Upper lobe of right lung (tissue), 1 donor: ENCODE data around the gene SLC6A6. TPM values are rescaled to one million over a fixed set of nuclear protein-coding genes. Genes with fewer than 3 reads are reported as not detected.

Source experiments
- ATAC-seq: fragments of 200-7000 bp; cut with Tn5 transposase; one replicate; pipeline ENCODE4 v1.9.1; 2020; ENCODE audit warnings: mild to moderate bottlenecking, moderate library complexity
- DNase-seq: peaks from one replicate; pipeline ENCODE4 v3.0.0-alpha.2; 2020
- H3K27ac ChIP-seq: fragments of 200-600 bp; one replicate; pipeline ENCODE4 v1.8.0; 2022
- H3K27me3 ChIP-seq: fragments of 200-600 bp; one replicate; pipeline ENCODE4 v1.8.0; 2022; ENCODE audit warnings: mild to moderate bottlenecking
- H3K36me3 ChIP-seq: fragments of 200-600 bp; one replicate; pipeline ENCODE4 v1.8.0; 2022
- H3K4me1 ChIP-seq: fragments of 200-600 bp; one replicate; pipeline ENCODE4 v1.8.0; 2022
- H3K4me3 ChIP-seq: fragments of 200-600 bp; one replicate; pipeline ENCODE4 v1.8.0; 2022; ENCODE audit warnings: mild to moderate bottlenecking
- H3K9me3 ChIP-seq: fragments of 200-600 bp; one replicate; pipeline ENCODE4 v1.8.0; 2022
- CTCF ChIP-seq: fragments of 200-600 bp; IDR thresholded peaks from one replicate; pipeline ENCODE4 v1.8.0; 2022; ENCODE audit warnings: antibody characterized with exemption
- intact Hi-C: fragments of 100-400 bp; cut with DNase I; formaldehyde crosslinking; loops from one replicate; pipeline ENCODE4 v1.11.0; 2022
- total RNA-seq: library from RNA; stranded (reverse); fragmentation: NEBNext Ultra II Directional; extraction: Animal tissue kit (Norgen Biotek cat#: 25700); gene quantifications from one replicate; pipeline ENCODE4 v1.2.1, GENCODE V29; 2021
- donor health status: DM: no; HTN: yes; CAD: no; lungs with severe emphysema.

The SLC6A6 gene
- total RNA-seq, 1 donor from 2014 or later = 54.3 TPM

GRCh38 chr3:14481018-14481645 is 78.7 kb downstream of the SLC6A6 start:
- intact Hi-C loops = no loop called here
- ATAC-seq = no peak
- no peak overlapping the region for H3K4me3 ChIP-seq
- H3K9me3 ChIP-seq = no peaks in the 10 kb centered on the region
- no peak for DNase-seq
- no peaks in the 10 kb centered on the region for H3K27me3 ChIP-seq
- no peaks in the 10 kb centered on the region for H3K4me1 ChIP-seq
- H3K36me3 ChIP-seq = peaks cover 90% of the 10 kb centered on the region
- no peak for TF ChIP-seq CTCF
- no peak overlapping the region for H3K27ac ChIP-seq

- no peak overlapping the region for H3K27ac ChIP-seq
- H3K4me3 ChIP-seq = no peak overlapping the region
- peaks cover 90% of the 10 kb centered on the region for H3K36me3 ChIP-seq
- H3K4me1 ChIP-seq = no peaks in the 10 kb centered on the region
- ATAC-seq (no peak), DNase-seq (no peak)
- intact Hi-C loops = no loop called here
- H3K27me3 ChIP-seq = no peaks in the 10 kb centered on the region
- no peaks in the 10 kb centered on the region for H3K9me3 ChIP-seq
- TF ChIP-seq CTCF = no peak
Measured at GRCh38 chr3:14481646-14482036, 79.2 kb downstream of the SLC6A6 start.

- Histone ChIP-seq H3K4me1 (no peaks in the 10 kb centered on the region), H3K9me3 (no peaks in the 10 kb centered on the region), H3K27ac (no peak overlapping the region), H3K36me3 (peaks cover 88% of the 10 kb centered on the region), H3K27me3 (no peaks in the 10 kb centered on the region), H3K4me3 (no peak overlapping the region)
- intact Hi-C loops = no loop called here
- no peak for DNase-seq
- TF ChIP-seq CTCF = no peak
- ATAC-seq = no peak
Measured at GRCh38 chr3:14482271-14482721, 79.9 kb downstream of the SLC6A6 start.

- peaks cover 80% of the 10 kb centered on the region for H3K36me3 ChIP-seq
- no peak for ATAC-seq
- H3K9me3 ChIP-seq = no peaks in the 10 kb centered on the region
- H3K4me1 ChIP-seq = no peaks in the 10 kb centered on the region
- H3K27ac ChIP-seq = no peak overlapping the region
- TF ChIP-seq CTCF = no peak
- DNase-seq = no peak
- H3K4me3 ChIP-seq = no peak overlapping the region
- no peaks in the 10 kb centered on the region for H3K27me3 ChIP-seq
- intact Hi-C loops = no loop called here
Measured at GRCh38 chr3:14483286-14483685, 80.9 kb downstream of the SLC6A6 start.

- DNase-seq (peak; percentile 54), ATAC-seq (no peak)
- no peak for TF ChIP-seq CTCF
Measured at GRCh38 chr3:14484741-14485140, 82.3 kb downstream of the SLC6A6 start.

GRCh38 chr3:14485981-14486380 is 83.6 kb downstream of the SLC6A6 start:
- Histone ChIP-seq H3K27ac (no peak overlapping the region), H3K4me3 (no peak overlapping the region), H3K27me3 (no peaks in the 10 kb centered on the region), H3K4me1 (no peaks in the 10 kb centered on the region), H3K36me3 (peaks cover 59% of the 10 kb centered on the region), H3K9me3 (no peaks in the 10 kb centered on the region)
- no peak for ATAC-seq
- peak; percentile 21 for DNase-seq
- intact Hi-C loops = no loop called here
- TF ChIP-seq CTCF = no peak

More at GRCh38 chr3:14484741-14485140, 82.3 kb downstream of the SLC6A6 start:
- Histone ChIP-seq H3K9me3 (no peaks in the 10 kb centered on the region), H3K4me3 (no peak overlapping the region), H3K4me1 (no peaks in the 10 kb centered on the region), H3K27ac (no peak overlapping the region), H3K36me3 (peaks cover 72% of the 10 kb centered on the region), H3K27me3 (no peaks in the 10 kb centered on the region)
- intact Hi-C loops = no loop called here
